CD4-positive, alpha-beta T cell treated with Interleukin-6 for 4 hours (primary cell): Measurements from ENCODE around the gene CCT6A.
"Not testable (repeated sequence)": the region's sequence is repeated elsewhere in the genome, so short reads cannot be mapped to it uniquely, and the experiment has no call there.

Experiments
- DNase-seq: peaks from one replicate; pipeline ENCODE4 v3.0.0-alpha.2; 2020; ENCODE audit warnings: mixed read lengths

CCT6A gene

DNA sequence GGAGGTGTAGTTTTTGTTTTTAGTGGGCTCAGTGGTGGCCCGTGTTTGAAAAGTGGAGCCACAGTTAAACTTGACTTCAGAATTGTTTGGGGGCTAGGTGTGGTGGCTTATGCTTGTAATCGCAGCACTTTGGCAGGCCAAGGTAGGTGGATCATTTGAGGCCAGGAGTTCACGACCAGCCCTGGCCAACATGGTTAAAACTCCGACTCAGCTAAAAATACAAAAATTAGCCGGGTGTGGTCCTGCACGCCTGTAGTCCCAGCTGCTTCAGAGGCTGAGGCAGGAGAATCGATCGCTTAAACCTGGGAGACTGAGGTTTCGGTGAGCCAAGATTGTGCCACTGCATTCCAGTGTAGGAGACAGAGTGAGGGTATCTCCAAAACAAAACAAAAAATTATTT is 1.8 kb downstream of the CCT6A start:
- DNase-seq: no peak

DNA sequence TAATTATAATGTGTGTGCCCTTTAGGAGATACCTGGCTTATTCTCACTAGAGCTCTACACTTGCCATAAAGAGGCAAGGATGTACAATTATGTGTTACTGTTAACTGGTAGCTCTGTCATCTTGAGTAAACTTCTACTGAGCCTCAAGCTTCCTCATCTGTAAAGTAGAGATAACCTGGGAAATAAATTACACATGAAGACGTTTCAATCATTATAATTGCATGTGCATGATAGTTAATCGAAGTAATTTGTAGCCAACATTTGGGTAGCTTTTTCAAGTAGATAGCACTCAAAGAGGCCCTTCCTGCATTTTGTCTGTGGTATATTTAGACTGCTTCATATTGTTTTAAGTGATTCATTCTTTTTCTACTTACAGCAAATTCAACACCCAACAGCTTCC is 2.4 kb downstream of the CCT6A start:
- DNase-seq: no peak

DNA sequence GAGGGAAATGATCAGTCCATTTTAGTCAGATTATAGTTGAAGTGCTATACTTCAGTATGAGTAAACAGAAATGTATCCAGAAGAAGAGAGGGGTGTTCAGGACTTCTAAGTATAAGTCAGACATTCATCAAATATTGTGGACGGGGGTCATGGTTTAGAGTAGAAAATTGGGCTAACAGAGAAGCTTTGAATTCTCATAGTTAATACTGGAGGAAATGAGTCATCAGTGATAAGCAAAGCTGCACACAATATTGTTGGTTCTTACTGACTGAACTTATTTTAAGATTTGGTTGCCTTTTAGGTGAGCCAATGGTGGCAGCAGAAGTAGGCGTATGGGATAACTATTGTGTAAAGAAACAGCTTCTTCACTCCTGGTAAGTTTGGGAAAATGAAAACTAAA is 10.8 kb downstream of the CCT6A start:
- DNase-seq: no peak

DNA sequence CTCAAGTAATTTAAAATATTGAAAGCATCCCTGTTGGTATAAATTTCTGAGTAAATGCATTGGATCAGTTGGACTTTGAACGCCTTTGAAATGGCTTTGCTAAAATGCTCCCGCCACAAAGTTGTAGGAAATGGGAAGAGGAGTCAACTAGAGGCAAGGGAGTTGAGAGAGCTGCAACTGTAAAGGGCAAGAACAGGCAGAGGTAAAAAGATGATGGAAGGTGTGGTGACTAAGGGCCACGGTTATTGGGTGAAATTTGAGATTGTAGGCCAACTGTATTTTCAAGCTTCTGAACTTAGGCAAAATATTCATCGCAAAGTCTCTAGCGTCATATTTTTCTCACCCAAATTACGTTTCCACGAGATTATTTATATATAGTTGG is 11.9 kb downstream of the CCT6A start:
- no peak for DNase-seq

DNA sequence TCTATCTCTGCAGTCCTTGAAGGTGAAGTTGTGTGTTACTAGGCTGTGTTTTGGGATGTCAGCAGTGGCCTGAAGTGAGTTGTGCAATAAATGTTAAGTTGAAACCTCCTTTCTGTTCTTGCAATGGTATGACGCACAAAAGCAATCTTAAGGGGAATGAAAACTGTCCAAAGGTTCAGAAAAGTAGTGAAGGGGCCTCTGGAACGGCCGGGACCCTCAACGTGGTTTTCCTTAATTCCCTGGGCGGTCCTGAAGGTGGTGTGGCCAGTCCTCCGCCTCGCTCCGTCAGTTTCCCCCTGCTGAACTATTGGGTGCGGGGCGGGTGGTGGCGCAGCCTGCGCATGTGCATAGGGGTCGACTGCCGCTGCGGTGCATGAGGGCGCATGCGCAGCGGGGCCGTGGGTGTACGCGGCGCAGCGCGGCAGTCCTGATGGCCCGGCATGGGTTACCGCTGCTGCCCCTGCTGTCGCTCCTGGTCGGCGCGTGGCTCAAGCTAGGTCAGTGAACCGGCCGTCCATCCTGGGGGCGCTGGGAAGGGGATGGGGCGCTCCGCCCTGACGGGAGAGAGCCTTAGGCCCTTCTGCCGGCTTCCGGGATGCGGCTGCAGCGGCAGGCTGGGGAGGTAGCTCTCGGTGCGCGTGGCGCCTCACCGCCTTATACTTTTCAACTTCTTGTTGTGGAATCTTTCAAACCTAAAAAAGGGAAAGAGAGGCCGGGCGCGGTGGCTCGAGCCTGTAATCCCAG is 12.5 kb downstream of the CCT6A start, which contains the start of gene SUMF2:
Gene SUMF2, plus strand, starts transcription at position 405 of the 744 bp plus-strand sequence. Its CDS starts 26 bp downstream, at position 431.
- peak; percentile 93 for DNase-seq

DNA sequence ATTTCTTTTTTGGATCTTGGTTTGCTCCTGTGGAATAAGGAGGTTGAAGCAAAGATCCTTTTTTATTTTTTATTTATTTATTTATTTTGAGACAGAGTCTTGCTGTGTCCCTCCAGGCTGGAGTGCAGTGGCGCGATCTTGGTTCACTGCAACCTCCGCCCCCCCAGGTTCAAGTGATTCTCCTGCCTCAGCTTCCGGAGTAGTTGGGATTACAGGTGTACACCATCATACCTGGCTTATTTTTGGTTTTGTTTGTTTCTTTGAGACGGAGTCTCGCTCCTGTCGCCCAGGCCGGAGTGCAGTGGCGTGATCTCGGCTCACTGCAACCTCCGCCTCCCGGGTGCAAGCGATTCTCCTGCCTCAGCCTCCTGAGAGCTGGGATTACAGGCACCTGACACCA is 14.8 kb downstream of the CCT6A start:
- DNase-seq: not testable (repeated sequence)

DNA sequence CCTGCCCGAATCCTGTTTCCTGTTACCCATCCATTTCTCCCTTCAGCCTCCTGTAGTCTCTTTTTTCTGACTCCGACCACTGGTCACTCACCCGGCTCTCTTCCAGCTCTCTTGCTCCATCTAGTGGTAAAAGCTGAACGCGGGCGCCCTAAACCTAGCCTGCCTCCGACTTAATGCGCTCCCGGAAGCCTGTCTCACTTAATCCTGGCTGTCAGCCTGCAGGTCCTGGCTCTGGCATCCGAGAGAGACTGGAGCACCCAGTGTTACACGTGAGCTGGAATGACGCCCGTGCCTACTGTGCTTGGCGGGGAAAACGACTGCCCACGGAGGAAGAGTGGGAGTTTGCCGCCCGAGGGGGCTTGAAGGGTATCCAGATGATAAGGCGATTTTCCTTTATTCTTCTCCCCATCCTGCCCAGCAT is 22.8 kb downstream of the CCT6A start:
- peak; percentile 68 for DNase-seq

DNA sequence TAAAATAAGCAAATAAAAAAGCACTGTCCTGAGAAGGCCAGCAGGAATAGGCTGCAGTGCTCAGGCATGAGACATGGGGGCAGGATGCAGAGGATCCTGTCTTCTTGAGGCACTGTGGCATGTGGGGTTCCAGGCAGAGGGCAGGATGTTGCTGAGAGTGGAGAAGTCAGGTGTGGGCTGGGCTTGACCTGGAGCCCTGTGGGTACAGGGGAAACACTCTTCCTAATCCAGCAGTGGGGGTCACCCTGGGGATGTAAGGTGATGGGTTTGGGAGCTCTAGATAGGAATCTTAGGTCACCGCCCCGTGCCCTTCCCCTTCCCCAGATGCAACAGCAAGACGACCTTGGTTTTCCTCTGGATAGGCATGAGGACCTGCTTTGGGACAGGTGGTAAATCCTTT is 26.1 kb downstream of the CCT6A start:
- DNase-seq: no peak

DNA sequence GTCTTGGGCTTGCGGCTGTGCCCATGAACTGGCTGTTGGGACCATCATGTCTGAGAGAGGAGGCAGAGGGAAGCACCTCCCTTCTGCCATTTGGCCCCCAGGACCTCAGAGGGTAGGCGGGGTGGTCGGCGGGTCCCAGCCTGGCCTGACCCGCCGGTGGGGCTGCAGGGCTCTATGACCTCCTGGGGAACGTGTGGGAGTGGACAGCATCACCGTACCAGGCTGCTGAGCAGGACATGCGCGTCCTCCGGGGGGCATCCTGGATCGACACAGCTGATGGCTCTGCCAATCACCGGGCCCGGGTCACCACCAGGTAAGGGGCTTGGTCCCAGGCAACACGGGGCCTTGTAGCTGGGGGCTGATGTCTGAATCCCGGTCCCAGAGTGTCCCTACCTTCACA is 26.6 kb downstream of the CCT6A start:
- no peak for DNase-seq

DNA sequence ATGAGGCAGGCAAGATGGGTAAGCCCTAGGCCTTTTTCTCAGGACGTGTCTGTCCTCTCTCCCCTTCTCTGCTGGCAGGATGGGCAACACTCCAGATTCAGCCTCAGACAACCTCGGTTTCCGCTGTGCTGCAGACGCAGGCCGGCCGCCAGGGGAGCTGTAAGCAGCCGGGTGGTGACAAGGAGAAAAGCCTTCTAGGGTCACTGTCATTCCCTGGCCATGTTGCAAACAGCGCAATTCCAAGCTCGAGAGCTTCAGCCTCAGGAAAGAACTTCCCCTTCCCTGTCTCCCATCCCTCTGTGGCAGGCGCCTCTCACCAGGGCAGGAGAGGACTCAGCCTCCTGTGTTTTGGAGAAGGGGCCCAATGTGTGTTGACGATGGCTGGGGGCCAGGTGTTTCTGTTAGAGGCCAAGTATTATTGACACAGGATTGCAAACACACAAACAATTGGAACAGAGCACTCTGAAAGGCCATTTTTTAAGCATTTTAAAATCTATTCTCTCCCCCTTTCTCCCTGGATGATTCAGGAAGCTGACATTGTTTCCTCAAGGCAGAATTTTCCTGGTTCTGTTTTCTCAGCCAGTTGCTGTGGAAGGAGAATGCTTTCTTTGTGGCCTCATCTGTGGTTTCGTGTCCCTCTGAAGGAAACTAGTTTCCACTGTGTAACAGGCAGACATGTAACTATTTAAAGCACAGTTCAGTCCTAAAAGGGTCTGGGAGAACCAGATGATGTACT is 28.1 kb downstream of the CCT6A start:
- DNase-seq: no peak

DNA sequence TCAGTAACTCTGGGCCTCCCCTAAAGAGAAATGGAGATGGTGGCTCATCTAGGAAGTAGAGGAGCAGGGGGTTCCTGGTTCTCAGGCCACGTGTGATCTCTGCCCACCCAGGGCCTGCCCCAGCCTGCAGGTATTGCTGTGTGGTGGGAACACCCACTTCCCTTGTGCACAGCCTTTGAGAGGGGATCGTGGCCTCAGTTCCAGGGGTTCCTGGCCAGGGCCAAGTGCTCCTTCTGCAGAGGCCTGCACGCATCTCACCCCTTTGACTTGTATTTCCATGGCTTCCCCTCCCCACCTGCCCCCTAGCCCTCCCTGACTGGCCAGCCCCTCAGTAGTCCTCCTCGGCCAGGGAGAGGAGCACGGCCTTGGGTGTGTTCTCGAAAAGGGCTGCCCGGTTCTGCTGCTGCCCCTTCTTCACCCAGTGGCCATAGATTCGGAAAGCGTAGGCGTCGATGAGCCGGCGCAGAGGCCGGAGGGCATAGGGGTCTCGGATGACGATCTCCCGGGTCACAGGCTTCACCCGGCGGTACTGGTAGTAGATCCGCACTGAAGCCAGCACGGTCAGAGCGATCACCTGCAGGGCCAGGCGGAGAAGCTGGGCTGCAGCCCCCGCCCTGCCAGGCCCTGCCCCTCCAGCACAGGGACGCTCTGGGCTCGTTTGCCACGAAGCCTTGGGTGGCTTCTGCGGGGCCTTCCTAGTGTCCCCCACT is 29.3 kb downstream of the CCT6A start:
- not testable (repeated sequence) for DNase-seq

DNA sequence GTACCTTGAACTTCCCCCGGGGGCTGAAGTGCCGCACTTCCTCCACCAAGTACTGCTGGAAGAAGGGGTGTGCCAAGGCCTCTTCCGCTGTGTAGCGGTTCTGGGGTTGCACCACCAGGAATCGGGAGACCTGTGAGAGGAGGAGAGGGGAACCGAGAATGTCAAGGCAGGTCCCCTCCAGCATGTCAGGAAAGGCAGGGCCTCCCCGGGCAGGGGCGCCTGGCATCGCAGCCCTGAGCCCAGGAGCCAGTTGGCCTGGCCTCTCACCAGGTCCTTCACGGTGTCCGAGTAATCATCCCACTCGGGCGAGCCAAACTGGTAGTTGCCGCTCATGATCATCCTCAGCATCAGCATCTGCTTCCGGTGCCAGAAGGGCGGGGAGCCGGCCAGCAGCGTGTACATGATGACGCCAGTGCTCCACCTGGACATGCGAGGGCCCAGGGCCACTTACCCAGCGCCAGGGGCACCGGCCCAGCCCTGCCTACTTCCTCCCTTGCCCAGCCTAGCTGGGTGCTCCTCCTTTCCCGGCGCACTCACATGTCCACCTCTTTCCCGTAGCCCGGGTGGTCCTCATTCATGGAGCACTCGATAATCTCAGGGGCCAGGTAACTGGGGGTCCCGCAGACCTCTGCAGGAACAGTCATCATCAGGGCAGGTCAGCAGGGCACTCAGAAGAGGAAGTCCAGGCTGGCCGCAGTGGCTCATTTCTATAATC is 30.2 kb downstream of the CCT6A start:
- no peak for DNase-seq

DNA sequence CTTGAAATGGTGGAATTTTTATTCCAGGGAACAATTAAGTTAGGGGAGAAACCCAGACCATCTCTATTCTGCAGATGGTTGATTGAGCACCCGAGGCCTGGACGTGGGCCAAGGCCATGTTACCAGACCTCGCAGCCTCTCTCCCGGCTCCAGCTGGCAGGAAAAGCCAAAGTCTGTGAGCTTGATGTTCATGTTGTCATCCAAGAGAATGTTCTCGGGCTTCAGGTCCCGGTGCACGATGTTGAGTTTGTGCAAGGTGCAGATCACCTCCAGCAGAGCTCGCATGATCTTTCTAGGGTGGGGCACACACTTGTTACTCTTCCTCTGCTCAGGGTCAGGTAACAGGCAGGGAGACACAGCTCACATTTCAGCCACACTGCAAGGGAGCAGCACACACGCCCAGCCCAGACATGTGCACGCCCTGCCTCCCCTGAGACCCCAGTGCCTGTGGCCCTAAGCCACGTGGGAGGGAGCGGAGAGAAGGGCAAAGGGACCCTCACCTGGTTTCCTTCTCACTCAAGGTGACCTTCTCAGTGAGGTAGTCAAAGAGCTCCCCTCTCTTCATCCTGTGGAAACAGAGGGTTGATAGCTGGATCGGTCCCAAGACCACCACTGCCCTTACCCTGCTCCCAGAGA is 31.7 kb downstream of the CCT6A start:
- no peak for DNase-seq

DNA sequence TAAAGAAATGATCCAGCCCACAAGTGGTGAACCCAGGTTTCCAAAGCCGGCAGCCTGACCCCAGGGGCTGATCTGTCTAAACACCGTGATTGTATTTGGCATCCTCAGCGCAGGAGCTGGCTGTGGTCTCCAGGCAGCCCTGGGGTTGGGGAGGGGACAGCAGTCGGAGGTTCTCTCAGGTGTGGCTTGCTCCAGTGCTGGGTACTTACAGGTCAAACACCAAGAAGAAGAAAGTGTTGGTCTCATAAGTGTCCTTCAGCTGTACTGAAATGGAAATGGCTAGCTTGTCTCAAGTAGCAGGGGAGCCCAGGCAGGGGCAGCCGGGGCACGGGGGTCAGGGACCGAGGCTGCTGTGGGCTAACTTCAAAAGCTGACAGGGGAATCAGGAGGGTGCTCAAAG is 35.2 kb downstream of the CCT6A start:
- no peak for DNase-seq

DNA sequence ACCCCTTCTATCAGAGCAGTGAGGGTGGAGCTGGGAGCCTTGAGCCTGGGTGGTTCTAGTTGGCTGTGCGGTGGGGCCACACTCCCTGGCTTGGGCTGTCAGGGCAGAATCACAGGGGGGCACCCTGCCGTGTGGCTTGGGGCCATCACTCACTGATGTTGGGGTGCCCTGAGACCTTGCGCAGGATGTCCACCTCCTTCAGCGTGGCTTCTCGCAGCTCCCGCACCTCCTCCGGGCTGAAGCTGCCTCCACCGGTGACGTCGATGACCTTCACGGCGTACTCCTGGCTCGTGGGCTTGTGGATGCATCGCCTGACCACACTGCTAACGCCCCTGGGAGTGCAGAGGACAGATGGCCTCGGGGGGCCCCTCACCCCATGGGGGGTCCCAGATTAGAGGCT is 35.9 kb downstream of the CCT6A start:
- no peak for DNase-seq

DNA sequence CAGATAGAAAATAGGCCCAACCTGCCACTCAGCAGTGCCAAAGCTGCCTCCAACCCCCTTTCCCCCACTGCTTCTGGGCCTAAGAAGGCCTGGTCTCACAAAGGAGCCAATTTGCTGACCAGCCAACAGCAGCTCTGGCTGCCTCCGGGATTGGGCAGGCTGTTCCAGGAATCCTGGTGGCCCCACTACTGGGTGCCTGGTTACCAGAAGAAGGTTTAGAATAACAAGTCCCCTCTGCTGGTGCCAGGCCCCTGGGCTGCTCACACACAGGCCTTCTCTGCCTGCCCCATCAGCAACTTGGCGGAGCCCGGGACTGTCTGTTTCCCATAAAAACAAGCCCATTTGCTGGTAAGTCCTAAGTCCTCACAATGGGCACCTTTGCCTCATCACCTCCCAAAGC is 40.0 kb downstream of the CCT6A start:
- no peak for DNase-seq

DNA sequence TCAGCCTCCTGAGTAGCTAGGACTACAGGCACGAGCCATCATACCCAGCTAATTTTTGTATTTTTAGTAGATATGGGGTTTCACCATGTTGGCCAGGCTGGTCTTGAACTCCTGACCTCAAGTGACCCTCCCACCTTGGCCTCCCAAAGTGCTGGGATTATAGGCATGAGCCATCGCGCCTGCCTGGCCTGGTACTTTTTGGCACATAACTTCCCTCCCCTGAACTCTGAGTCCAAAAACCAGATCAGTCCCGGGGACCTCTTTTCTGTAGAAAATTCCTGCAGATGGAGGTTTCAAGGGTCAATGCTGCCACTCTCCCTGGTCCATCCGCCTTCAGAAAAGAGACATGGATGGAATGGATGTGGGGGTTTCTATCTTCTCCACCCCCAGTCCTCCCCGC is 40.8 kb downstream of the CCT6A start:
- DNase-seq: not testable (repeated sequence)

DNA sequence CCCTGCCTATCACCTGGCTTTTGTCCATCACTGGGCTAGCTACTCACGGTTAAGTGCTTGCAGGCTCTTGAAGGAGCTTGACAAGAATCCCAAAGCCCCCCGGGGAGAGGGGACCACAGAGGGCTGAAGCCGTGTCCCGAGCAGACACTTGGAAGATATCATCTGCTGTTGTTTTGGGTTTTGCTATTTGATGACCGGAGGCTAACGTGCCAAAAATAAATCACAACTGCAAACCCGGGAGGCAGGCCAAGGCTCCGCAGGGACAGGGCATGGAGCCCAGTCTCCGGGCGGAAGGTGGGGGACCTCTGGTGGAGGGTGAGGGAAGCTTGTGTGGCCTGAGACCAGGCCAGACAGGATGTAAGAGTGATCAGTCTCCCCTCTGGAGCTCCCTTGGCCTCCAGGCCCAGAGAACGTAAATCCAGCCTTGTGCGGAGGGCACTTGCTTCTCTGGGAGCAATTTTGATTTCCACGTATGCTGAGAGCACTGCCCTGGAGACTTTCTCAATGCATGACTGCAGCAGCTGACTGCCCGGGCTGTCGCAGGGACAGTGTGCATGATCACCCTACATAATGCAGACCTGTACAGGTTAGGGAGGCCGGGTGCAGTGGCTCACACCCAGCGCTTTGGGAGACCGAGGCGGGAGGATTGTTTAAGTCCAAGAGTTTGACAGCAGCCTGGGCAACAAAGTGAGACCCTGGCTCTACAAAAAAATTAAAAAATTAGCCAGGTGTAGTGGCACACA is 41.4 kb downstream of the CCT6A start, which contains the start of gene PHKG1:
Gene PHKG1, minus strand, starts transcription at position 164 of the 743 bp plus-strand sequence. CDS start 4,011 bp downstream, outside the sequence.
- no peak for DNase-seq

DNA sequence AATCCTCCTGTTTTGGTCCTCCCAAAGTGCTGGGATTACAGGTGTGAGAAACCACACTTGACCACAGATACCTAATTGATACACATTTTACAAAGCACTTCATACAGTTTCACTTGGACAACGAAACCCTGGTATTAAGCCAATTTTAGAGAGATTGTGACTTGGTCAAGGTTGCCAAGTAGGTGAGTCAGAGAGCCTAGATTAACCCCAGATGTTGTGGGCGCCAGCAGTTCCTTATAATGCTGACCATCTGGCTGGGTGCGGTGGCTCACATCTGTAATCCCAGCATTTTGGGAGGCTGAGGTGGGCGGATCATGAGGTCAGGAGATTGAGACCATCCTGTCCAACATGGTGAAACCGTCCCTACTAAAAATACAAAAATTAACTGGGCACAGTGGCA is 46.1 kb downstream of the CCT6A start:
- DNase-seq: no peak

DNA sequence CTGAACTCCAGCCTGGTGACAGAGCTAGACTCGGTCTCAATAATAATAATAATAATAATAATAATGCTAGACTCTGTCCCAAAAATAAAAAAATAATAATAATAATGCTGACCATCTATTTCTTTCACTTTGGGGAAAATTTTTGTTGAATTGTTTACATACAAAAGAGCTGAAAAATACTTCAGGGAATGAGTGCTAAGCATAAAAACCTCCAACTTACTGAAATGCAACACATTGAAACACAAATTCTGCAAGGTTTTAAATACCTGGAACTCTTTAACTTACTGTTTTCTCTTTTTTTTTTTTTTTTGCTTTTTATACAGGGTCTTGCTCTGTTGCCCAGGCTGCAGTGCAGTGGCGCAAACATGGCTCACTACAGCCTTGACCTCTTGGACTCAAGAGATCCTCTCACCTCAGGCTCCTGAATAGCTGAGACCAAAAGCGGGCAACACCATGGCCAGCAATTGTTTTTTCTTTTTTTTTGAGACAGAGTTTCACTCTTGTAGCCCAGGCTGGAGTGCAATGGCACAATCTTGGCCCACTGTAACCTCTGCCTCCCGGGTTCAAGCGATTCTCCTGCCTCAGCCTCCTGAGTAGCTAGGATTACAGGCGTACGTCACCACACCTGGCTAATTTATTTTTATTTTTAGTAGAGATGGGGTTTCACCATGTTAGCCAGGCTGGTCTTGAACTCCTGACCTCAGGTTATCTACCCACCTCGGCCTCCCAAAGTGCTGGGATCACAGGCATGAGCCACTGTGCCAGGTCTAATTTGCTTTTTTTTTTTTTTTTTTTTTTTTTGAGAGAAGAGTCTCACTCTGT is 46.8 kb downstream of the CCT6A start:
- not testable (repeated sequence) for DNase-seq

DNA sequence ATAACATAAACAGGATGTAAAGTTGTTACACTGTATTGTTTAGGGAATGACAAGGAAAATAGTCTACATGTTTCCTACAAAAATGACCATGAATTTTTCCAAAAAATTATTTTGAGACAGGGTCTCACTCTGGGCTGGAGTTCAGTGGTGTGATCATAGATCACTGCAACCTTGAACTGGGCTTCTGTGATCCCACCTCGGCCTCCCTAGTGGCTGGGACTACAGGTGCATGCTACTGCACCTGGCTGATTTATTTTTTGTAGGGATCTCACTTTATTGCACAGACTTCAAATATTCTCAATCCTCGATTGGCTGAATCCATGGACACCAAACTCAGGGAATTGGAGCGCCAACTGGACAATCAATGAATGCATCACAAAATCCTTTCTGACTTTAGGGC is 48.1 kb downstream of the CCT6A start:
- no peak for DNase-seq
